Bronchial epithelial cell (primary cell): ENCODE data around the gene IL34. TPM values are rescaled to one million over a fixed set of nuclear protein-coding genes. Genes with fewer than 3 reads are reported as not detected.
A peak's percentile ranks its signal among the peaks of the same experiment; 100 is the strongest.

Experiments used
- DNase-seq: peaks from one replicate; pipeline ENCODE4 v3.0.0-alpha.2; 2010; ENCODE audit warnings: low read depth
- FAIRE-seq: peaks from 2 replicates; lab custom pipeline; 2011; peaks lifted over from hg19 to GRCh38; lab: Jason Lieb, UNC
- H3K27me3 ChIP-seq: 2 replicates; pipeline ENCODE4 v1.5.1; 2011; ENCODE audit warnings: low read length; ENCODE audit not compliant: control insufficient read depth, insufficient read depth
- H3K36me3 ChIP-seq: 2 replicates; pipeline ENCODE4 v1.5.1; 2011; ENCODE audit warnings: low read length; ENCODE audit not compliant: control insufficient read depth, insufficient read depth
- H3K4me3 ChIP-seq: 2 replicates; pipeline ENCODE4 v1.5.1; 2011; ENCODE audit warnings: mild to moderate bottlenecking, low read depth, low read length, control low read depth
- total RNA-seq: library from RNA; depleted of rRNA; stranded (reverse); fragments of >200 nt; gene quantifications from 2 replicates; pipeline ENCODE4 v1.2.1, GENCODE V29; 2014
- TF ChIP-seq, protein P1 (sequence below): IDR thresholded peaks from 2 replicates; pipeline ENCODE4 v1.5.1; 2011; ENCODE audit warnings: mild to moderate bottlenecking, moderate library complexity, low read length, control low read depth, inconsistent platforms; ENCODE audit not compliant: insufficient read depth, severe bottlenecking

IL34 gene
- total RNA-seq, 1 donor from 2014 or later = 0.26 TPM

DNA sequence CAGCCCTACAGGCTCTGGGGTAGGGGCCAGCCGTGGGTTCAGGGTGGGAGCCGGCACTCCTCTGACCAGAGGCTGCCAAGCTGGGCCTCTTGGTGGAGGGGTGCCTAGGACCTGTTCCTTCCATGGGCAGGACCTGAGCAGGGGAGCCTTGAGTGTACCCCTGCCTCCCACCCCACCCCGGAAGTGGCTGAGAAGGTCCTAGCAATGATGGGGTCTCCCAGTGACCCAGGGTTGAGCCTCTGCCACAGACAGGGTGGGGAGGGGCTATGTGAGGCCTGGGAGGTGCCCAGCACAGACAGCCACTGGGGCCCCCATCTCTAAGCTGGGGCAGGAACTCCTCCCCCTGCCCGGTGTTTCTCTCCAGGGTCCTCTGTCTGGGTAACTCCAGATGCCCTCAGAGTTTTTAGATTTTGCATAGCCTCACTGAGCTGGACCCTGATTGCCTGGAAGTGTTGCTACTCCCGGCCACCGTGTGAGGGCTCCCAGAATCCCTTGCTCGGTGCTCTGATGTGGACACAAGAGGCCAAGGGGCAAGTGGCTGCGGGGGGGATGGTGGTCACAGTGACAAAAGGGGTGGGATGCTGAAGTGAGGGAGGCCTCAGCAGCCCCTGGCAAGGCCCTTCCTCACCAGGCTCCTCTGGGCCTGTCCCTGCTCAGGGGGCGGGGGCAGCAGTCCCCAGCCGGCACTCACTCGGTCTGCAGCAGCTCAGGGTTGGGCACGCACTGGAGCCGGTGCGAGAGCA, 45.9 kb downstream of the IL34 start:
- H3K4me3 ChIP-seq = no peak overlapping the region
- DNase-seq (no peak), FAIRE-seq (no peak)
- H3K36me3 ChIP-seq = no peaks in the 10 kb centered on the region
- H3K27me3 ChIP-seq = no peaks in the 10 kb centered on the region
- TF ChIP-seq, protein P1, sequence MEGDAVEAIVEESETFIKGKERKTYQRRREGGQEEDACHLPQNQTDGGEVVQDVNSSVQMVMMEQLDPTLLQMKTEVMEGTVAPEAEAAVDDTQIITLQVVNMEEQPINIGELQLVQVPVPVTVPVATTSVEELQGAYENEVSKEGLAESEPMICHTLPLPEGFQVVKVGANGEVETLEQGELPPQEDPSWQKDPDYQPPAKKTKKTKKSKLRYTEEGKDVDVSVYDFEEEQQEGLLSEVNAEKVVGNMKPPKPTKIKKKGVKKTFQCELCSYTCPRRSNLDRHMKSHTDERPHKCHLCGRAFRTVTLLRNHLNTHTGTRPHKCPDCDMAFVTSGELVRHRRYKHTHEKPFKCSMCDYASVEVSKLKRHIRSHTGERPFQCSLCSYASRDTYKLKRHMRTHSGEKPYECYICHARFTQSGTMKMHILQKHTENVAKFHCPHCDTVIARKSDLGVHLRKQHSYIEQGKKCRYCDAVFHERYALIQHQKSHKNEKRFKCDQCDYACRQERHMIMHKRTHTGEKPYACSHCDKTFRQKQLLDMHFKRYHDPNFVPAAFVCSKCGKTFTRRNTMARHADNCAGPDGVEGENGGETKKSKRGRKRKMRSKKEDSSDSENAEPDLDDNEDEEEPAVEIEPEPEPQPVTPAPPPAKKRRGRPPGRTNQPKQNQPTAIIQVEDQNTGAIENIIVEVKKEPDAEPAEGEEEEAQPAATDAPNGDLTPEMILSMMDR = no peak

DNA sequence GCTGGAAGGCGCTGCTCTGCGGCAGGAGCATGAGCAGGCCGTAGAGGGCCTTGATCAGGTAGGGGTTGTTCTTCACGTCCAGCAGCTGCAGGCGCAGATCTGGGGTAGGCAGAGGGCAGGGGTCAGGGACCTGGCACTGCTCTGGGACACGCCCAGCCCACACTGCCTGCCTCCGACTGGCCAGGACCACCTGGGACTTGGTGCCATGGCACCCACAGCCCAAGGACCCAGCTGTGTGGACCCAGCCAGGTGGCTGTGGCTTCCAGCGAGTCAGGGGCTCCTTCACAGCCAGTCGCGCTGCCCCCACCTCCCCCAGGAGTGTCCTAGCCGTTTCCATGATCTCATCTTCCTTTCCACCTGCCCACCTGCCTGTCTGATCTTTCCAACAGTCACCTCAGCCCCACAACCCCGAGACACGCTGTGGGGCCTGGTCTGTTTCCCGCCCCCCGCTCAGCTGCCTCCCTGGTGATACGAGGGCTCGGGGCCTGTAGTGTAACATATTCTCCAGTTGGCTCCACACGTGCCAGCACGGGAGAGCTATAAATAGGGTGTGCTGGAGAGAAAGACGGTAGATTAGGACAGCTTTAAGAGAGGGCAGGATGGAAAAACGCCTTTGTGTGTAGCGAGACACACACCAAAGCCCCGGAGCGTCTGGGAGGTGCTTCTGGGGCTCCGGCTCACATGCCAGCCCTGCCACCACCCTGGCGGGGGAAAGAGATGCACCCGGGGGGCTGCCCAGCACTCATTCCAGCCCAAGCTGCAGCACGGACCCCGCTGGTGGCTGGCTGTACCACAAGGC, 46.7 kb downstream of the IL34 start:
- Histone ChIP-seq H3K36me3 (no peaks in the 10 kb centered on the region), H3K4me3 (no peak overlapping the region), H3K27me3 (no peaks in the 10 kb centered on the region)
- no peak for DNase-seq
- no peak for FAIRE-seq
- TF ChIP-seq, protein P1 = no peak

DNA sequence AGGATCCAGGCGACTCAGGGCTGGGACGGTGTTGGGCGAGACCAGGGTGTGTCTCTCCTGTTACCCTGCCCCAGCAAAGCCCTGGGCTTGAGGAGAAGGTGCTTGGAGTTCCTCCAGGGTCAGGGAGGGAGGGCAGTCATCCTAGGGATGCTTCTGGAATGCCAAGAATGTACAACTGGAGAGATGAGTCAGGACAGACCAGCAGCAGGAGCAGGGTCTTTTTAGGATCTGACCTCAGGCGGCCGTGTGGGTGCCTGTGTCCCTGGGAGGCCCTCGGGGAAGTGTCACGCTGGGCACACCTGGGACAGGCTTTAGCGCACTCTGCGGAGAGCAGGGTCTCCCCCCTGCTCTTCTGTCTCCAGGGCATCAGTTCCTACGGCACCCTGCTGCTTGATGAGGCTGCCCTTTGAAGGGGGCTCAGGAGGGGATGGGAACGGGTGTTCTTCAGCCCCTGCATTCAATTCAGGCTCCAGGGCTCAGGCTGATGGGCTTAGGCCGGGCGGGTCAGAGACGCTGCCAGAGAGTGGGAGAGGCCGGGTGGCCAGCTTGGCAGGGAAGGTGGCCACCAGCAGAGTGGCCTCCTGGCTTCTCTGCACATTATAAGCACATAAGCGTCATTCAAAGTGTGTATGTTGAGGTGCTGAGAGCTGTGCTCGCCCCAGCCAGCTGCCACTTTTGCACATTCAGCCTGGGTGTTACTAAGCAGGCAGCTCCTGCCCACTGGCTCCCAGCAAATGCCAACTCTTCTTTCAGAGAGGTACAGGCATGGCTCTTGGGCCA, 47.9 kb downstream of the IL34 start:
- no peak for FAIRE-seq
- Histone ChIP-seq H3K27me3 (no peaks in the 10 kb centered on the region), H3K4me3 (no peak overlapping the region), H3K36me3 (peaks cover 1% of the 10 kb centered on the region)
- DNase-seq = peak; percentile 67
- TF ChIP-seq, protein P1 = no peak

DNA sequence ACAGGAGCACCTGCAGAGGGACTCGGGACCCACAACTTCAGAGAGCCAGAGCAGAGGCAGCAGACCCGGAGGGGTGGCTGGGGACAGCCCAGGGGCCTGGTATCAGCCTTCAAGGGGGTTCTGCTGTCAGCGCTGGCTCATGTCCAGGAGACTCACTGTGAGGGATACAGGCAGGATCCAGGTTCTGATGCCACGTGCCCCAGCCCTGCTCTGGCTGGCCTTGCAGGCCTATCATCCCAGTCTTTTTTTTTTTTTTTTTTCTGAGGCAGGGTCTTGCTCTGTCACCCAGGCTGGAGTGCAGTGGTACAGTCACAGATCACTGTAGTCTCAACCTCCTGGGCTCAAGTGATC, 48.5 kb downstream of the IL34 start:
- no peaks in the 10 kb centered on the region for H3K27me3 ChIP-seq
- peaks cover 1% of the 10 kb centered on the region for H3K36me3 ChIP-seq
- FAIRE-seq = no peak
- H3K4me3 ChIP-seq = no peak overlapping the region
- DNase-seq = no peak
- TF ChIP-seq, protein P1 = no peak

DNA sequence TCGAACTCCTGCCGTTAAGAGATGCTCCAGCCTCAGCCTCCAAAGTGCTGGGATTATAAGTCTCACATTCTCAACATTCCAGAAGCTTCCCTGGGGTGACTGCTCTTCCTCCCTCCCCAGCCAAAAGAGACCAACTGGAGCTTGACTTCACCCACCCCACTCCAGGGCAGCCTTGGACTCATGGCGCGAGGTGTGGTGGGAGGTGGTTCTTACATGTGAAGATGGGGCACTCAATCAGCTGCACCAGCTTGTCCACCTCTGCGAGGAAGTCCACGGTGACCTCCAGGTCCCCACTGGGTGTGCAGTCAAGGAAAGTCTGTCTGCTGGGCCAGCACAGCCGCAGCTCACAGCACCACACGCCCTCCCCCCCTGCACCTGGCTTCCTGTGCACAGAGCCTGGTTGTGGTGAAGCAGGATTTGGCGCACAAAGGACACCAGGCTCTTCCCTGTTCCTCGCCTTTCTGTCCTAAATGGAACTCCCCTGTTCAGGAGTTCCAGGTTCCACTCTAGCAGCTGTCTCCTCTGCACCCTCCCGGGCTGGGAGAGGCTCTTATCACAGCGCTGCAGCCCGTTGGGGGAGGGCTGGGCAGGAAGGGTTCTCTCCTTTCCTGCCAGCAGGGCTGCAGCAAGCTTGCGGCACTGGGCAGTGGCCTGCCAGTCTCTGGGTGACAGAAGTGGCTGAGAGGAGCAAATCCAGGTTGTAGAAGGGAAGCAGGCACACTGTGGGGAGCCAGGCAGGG, 49.1 kb downstream of the IL34 start:
- no peak overlapping the region for H3K4me3 ChIP-seq
- FAIRE-seq = peak; percentile 47
- no peak for DNase-seq

More for the DNA sequence above, 49.1 kb downstream of the IL34 start:
- TF ChIP-seq, protein P1 = no peak
- no peaks in the 10 kb centered on the region for H3K27me3 ChIP-seq
- H3K36me3 ChIP-seq = peaks cover 1% of the 10 kb centered on the region
